Coronary artery (tissue), 2 donors: ENCODE results near the gene ADCY6.

ENCODE experiments used
- DNase-seq: peaks from one replicate; pipeline ENCODE4 v3.0.0-alpha.2; 2017; ENCODE audit warnings: low spot score
- H3K27ac ChIP-seq, 2 donors: fragments of 200-600 bp; sonication (generic); one replicate each; pipeline ENCODE4 v1.5.1; 2016 to 2019
- H3K4me3 ChIP-seq: fragments of 200-600 bp; sonication (generic); 2 replicates; pipeline ENCODE4 v1.5.1; 2016; ENCODE audit warnings: mild to moderate bottlenecking, moderate library complexity
- TF ChIP-seq, protein P1 (sequence below): fragments of 200-600 bp; sonication (generic); IDR thresholded peaks from one replicate; pipeline ENCODE4 v1.5.1; 2019; ENCODE audit warnings: antibody characterized with exemption

ADCY6 gene

DNA sequence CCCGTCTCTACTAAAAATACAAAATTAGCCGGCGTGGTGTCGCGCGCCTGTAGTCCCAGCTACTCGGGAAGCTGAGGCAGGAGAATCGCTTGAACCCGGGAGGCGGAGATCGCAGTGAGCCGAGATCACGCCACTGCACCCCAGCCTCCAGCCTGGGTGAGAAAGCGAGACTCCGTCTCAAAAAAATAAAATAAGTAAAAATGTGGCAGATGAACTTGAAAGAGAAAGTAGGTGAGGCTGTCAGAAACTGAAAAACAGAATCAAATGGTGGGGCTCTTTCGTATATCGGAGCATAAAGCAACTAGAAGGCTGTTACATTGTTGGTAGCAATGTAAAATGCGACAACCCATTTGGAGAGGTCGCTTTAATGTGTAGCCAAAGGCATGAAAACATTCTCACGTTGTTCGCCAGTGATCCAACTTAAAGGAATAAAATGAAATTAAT is 71.6 kb downstream of the ADCY6 start:
- TF ChIP-seq, protein P1, sequence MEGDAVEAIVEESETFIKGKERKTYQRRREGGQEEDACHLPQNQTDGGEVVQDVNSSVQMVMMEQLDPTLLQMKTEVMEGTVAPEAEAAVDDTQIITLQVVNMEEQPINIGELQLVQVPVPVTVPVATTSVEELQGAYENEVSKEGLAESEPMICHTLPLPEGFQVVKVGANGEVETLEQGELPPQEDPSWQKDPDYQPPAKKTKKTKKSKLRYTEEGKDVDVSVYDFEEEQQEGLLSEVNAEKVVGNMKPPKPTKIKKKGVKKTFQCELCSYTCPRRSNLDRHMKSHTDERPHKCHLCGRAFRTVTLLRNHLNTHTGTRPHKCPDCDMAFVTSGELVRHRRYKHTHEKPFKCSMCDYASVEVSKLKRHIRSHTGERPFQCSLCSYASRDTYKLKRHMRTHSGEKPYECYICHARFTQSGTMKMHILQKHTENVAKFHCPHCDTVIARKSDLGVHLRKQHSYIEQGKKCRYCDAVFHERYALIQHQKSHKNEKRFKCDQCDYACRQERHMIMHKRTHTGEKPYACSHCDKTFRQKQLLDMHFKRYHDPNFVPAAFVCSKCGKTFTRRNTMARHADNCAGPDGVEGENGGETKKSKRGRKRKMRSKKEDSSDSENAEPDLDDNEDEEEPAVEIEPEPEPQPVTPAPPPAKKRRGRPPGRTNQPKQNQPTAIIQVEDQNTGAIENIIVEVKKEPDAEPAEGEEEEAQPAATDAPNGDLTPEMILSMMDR: no peak
- peak overlapping the region; percentile 97 for H3K27ac ChIP-seq
- peak overlapping the region; percentile 87 for H3K4me3 ChIP-seq
- no peak for DNase-seq

DNA sequence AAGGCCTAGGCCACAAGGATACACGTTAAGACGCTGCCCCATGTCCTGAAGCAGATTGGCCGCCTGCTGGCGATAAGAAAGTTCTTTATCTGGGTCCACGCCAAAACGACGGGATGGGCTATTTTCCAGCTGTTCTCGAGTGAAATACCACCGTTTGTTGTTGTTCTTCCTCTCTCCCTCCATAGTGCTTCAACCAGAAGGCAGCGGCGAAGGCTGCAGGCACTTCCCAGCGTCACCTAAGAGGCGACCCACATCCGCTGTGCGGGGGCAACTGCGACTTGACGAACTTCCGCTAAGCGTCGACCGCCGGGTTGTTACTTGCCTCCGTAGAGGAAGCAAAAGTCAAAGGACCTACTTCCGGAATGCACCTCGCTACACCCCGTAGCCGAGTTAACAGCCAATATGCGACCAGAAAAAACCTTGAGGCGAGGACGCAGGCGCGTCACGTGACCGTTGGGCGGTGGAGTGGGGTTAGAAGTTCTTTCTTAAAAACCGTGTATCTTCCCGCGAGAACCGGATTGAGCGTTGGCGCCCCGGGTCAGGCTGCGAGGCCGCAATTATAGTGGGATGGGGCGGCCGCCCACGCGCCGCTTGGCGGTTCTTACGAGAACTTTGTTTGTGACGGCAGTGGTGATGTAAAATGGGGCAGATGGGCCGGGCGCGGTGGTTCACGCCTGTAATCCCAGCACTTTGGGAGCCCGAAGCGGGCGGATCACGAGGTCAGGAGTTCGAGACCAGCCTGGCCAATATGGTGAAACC is 72.2 kb downstream of the ADCY6 start, which contains the start of gene CCNT1:
Gene CCNT1 (minus strand): TSS at position 215 of the 759 bp plus-strand sequence. CDS start 32 bp downstream, at position 183.
- Histone ChIP-seq H3K4me3 (peak within 1 kb of the TSS; percentile 87), H3K27ac (peak within 1 kb of the TSS; percentile 97)
- peak; percentile 100 for DNase-seq
- TF ChIP-seq, protein P1: no peak
